Stimulated activated CD8-positive, alpha-beta memory T cell treated with anti-CD3 and anti-CD28 coated beads, Interleukin-4, amount 100 ng/mL, for 1 hour (primary cell): ENCODE measurements around the gene NRG3.

Experiments used
- DNase-seq, 2 donors: peaks; one replicate each; pipeline ENCODE4 v3.0.0-alpha.2; 2020; ENCODE audit warnings: low read depth in 2 of 2, low spot score in 1 of 2

The NRG3 gene

DNA sequence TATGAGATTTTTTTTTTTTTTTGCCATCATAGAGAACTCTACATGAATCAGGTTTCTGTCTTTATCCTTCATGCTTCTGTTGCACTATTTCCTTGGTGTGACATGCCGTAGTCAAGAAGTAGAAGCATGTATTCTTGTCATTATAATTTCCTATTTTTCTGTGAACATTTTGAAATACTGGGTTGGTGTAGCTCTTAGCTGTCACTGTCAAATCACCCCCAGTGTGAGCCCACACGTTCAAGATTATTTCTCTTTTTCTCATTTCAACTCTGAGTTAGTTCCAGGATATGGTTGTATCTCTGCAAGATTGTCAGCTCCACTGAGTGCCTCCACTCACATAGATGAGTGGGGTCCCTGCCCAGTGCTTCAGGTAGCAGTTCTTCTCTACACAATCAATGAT lies 209.5 kb downstream of the NRG3 start:
- no peak for DNase-seq

DNA sequence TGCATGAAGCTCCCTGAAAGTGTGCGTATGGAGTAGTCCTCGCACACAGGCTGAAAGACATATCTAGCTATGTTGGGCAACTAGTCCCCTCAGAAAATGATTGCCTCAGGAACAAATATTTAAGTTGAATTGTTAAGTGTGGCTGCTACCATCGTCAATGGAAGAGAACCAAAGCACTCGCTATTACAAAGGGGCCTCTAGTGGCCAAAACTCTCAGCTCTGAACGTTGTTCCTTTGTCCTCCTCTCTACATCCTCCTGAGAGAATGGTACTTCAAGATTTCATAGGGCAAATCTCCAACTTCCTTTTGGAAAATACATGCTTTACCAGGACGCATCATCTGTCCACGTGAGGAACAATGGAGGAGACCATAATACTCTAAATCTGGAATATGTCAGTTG lies 209.9 kb downstream of the NRG3 start:
- no peak for DNase-seq

DNA sequence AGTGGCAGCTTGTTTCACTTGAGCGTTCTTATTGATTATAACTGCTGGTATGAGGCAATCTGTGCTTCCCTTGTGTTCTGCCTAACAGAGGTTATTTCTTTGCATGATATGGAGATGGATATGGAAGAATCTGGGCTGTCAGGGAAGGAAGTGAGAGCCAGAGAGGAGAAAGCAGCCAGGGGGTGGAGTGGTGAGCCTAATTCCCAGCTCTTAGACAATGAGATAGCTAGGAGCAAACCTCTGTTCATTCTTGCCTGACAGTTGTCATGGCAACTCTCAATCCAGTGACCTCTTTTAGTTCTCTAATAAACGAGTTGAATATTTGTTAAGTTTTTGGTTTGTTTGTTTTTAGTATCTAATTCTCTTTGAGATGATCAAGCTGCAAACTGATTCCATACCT lies 214.3 kb downstream of the NRG3 start:
- no peak for DNase-seq

DNA sequence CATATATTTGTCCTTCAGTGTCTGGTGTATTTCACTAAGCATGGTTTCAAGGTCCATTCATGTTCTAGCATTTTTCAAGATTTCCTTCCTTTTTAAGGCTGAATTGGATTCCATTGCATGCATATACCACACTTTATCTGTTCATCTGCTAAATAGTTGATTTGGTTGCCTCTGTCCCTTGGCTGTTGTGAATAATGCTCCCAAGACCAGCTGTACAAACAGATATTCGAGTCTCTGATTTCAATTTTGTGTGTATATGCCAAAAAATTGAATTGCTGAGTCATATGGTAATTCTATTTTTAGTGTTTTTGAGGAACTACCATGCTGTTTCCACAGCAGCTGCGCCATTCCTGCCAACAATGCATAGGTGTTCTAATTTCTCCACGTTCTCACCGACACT lies 216.4 kb downstream of the NRG3 start:
- DNase-seq: no peak

DNA sequence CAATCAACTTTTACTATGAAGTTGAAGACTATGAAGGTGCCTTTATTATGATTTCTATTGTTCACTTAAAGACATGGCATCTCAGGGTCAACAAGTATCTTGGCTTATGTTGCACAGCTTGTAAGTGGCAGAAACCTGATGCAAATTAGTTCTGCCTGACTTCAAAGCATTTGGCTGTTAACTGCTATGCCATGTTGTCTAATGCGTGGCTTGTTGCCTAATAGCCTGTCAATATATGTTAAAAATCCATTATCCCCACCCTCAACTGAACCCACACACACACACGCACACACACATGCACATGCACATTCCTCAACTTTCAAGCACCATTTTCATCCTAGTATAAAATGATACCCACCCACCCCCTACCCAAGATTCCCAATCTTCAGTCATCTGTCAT lies 217.1 kb downstream of the NRG3 start:
- no peak for DNase-seq

DNA sequence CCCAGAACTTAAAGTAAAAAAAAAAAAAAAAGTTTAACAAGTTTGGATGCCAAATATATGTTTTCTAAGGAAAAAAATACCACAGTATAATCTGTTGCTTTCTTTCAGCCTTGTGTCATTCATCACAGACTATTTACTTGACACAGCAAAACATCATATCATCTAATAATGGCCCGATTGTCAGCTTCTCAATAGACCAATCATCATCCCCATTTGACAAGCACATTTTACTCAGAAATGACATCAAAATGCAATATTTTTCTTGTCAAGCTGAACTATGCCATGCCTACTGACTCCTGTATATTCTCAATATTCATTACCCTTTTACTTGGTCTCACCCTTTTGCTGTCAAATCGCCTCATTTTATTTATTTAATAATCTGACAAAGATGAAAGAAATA lies 249.7 kb downstream of the NRG3 start:
- DNase-seq: no peak

DNA sequence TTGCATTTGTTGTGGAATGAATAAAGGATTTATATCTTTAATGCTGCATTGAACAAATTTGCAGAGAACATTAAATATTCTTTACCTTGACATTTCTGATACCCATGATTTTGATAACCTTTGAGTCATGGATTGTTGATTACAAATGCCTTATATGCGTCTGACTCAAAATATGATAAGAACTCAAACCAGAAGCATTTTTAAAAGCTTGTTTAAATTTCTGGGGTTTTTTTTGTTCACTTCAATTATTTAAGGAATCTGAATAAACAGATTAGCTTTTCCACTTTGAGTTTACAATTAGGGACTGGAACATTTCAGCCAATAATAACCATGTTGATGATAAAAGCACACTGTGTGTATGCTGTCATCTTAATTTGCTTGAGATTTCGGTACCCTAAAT lies 253.5 kb downstream of the NRG3 start:
- DNase-seq: no peak

DNA sequence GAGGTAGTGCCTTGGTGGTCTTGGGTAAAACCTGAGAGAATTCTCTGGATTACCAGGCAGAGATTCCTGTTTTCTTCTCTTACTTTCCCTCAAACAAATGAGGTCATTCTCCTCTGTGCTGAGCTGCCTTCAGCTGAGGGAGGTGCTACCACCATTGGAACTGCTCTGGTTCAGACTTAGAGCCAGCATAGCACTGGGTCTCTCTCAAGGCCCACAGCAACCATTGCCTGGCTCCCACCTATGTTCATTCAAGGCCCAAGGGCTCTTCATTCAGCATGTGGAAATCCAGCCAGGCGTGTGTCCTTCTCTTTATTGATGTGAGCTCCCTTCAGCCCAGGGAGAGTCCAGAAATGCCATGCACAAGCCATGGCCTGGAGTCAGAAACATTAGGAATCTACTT lies 261.1 kb downstream of the NRG3 start:
- no peak for DNase-seq

DNA sequence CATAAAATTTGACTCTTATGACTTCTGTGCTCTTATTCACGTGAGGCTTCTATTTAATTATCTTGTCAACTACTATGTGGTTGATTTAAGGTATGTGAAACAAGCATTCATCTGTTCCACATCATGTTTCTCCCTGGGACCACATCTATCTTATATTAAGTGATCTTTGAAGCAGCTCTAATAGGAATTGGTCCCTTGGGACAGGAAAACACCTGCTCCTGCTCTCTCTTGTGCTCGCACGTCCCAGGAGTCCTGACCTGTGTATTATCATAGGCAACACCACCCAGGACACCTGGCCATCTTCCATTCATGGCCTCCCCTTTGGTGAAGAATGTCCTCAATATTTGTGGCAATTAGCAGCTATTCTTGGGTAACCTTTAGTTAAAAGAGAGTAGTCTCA lies 269.2 kb downstream of the NRG3 start:
- no peak for DNase-seq

DNA sequence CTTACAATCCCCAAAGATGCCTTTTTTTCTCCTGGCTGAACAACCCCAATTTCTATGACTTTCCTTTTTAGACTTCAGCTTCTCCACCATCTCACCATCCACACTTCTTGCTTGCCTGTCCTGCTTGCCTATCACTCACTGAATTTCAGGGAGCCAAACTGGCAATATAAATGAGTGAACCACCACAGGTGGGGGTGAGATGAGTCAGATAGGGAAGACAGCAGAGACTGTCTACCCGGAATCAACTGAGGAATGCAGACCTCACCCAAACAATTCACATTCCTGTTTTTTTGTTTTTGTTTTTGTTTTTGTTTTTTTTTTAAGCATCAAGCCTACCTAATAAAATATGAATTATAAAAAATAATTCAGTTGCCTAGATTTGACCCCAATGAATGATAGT lies 273.8 kb downstream of the NRG3 start:
- DNase-seq: no peak

DNA sequence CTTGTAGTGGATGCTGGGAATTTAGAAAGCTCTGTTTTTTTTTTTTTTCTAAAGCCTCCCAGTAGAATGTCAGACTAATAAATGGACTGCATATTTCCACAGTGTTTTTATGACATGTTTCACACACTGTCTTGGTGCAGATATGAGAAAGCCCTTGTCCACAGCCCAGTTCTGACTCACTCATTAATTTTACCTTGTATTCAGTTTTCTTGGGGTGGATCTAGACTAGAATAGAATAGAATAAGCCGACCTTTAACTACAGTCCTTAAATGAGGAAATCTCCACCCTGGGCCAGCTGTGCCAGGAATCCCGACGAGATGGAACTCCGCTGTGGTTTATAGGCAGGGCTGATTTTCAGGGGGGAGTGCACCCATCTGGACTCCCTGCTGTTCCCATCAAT lies 274.7 kb downstream of the NRG3 start:
- DNase-seq: no peak

DNA sequence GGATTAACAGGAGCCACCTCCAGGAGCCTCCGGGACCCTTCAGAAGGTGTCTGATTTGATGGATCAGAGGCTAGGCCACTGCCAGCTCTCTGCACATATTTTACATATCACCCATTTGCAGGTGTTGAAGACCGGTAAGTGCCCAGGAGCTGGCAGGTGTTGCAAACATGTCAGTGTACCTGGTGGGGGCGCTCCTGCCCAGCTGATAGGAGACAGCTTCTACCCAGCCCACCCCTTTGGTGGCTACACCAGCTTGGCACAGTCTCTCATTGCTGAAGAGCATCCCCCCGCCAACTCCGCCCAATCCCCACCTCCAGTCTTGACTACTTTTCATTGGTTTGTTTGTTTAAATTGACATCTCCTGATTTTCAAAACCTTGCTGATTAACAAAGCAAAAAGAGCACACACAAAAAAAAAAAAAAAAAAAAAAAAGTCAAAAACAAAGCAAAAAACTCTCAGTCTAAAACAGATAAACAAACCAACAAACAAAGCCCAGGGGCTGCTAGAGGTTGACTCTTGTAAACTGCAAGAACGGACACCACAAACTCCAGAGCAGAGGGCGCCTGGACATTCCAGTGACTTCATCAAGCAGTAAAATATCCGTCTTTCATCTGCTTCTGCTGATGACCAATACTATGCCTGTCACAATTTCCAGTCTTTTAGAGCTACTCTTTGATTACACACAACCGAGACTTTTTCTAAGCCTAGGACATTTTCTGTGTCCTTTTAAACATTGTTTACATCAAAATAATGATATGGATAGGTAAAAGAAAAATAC lies 275.3 kb downstream of the NRG3 start:
- DNase-seq: no peak

DNA sequence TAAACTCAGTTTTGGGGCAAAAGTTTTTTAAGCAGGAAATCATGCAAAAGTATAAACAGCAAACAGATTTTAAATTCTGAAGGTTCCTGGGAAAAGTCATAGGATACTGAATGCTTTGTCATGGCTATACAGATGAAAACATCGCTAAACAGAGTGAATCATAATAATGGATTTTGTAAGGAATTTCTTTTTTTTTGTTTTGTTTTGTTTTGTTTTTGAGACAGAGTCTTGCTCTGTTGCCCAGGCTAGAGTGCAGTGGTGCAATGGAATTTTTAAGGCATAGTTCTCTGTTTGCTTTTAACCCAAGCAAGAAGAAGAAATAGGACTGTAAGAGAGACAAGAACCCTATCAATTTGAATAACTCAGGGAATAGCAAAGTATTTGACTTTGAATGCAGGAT lies 285.3 kb downstream of the NRG3 start:
- DNase-seq: no peak

DNA sequence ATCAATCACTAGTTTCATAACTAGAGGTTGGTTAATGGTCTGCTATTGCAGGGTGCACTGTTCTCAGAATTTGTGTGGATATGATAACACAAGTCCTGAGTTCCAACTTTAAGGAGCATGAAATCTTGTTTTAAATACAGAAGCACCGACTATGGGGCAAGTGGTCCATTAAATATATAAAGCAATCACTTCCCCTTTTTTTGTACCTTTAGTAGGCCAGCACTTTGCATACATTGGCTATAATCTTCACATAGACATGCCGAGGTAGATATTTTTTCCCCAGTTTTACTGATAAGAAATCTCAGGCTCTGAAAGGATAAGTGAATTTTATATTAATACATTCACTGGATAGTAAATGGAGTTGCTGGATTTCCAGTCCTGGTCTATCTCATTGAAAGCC lies 286.3 kb downstream of the NRG3 start:
- DNase-seq: no peak

DNA sequence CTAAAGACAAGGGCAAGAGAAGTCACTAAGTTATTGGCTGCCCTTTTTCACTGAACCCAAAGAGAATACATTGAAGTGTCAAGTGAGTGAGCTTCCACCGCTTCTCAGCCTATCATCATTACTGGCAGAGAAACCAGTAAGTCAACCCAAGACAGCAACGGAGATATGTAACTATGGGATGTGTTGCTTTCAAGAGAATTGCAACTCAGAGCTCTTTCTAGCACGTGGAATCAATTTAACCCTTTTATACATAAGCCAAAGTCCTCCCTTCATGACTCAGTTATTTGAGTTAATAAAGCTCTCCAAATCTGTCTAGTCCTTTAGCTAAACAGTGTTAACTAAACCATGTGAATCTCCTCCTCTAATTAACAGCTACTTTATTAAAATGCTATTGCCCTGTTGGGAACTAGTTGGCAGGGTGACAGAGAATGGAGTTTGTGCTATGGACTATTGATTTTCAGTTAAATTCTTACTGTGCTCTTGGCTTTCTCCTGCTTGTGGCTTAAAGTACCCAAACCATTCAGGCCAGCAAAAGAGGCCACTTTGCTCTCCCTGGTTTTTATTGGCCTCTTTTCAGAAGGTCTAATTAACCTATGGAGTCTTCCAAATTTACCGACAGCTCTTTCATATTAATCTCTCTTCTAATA lies 287.7 kb downstream of the NRG3 start:
- no peak for DNase-seq

DNA sequence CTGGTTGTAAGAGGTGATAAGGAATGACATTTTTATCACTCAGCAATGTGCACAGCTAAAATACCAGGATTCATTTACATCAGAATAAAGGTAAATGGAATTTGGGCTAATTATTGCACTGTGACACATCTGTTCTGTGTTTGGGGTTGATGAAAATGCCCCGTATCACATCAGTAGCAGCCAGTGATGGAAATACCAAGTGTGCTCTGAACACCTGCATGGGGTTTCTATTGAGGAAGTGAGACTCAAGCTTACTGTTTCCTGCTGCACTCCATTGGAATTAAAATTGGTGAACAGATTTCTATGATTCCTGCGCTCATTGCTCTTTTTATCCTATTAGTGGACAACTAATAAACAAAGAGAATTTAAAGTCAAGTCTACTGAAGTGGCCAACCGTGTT lies 296.9 kb downstream of the NRG3 start:
- no peak for DNase-seq

DNA sequence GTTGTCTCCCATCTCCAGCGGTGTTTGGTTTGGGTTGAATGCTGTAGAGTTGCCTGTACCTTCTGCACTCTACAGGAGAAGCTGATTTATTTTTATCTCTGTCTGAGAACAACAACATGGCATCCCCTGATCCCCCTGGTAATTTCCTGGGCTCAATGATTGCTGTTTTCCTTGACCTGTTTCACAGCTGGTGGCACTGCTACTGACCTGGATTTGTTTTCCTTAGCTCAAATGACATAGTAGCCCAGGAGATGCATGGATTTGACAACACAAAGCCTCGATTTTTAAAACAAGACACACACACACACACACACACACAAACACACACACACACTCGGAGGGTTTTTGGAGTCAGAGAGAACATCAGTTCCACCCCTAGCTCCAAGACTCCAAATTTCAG lies 301.6 kb downstream of the NRG3 start:
- no peak for DNase-seq

DNA sequence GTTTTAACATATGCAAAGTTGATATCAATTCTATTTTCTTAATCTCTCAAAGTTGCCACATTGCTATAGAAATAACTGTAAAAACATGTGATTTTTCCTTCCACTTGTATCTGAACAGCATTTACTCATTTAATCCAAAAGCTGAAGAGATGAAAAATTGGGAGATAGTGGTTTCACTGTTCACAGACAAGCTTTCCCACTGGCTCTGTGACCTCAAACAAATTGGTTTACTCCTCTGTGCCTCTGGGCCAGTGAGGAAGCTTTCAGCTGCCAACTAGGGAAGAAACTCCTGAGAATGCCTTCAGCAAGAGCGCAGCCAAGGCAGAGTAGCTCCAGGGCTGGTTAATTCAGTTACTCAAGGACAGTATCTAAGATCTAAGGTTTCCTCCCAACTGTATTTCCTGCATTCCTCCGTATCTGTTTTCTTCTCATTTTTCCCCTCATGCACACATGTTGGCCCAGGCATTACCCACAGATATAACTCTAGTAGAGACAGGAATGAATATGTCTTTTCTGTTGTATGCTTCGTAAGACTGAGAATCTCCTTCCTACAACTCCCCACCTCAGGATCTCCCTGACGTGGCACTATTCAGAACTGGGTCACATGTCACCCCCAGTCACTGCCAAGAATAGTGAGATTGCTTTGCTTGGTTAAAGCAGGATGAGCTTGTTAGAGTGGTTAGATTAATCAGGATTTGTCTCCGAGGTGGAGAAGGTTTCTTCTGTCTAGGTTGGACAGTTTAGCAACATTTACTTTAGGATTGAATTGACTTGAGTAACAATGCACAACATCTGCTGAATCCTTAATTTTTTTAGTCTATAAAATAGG lies 315.7 kb downstream of the NRG3 start:
- no peak for DNase-seq

DNA sequence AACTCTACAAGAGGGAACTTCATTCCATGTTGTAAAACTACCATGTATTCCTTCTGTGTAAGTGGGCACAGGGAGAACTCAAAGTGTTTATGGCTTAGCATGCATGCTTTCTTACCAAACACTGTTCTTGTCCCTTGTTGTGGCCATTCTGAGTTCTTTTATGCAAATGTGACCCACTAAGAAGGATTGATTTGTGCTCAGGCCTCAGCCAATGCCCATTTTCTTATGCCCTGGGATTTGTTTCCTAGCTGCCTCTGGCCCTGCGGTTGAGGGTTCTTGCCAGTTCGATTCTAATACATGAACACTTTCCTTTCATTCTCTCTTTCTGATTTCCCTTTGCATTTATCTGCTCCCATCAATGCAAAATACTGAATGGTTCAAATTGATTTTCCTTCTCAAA lies 316.7 kb downstream of the NRG3 start:
- DNase-seq: no peak

DNA sequence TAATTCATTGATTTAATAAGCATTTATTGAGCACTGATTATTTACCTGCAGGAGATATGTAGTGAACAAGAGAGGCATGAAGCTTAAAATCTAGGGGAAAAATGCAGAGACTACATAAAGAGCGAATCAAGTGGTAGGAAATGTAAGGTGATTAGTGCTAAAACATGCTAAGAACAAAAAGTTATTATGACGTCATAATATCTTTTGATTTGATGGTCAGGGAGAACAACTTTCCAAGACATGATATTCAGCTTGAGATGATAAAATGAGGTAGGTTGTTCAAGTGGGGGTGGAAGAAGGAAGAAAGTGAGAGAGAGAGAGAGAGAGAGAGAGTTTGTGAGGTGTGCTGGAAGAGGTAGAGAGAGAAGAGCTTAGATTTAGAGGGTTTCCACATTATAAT lies 317.7 kb downstream of the NRG3 start:
- no peak for DNase-seq

DNA sequence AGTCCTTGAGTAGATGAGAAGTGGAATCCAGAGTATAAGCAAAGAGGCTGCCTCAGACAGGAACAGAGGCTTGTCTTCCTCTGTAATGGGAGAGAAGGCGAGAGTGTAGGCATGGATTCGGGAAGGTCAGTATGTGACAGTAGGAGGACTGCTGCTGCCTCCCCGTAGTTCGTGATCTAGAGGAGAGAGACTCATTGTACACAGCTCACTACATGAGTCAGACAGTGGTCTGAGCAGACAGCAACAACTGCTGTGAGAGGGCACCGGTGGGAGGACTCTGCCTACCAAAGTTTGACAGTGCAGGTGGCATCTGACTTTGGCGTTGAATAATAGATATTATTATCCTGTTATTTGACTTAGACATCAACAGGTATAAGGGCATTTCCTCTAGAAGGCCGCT lies 319.4 kb downstream of the NRG3 start:
- DNase-seq: no peak

DNA sequence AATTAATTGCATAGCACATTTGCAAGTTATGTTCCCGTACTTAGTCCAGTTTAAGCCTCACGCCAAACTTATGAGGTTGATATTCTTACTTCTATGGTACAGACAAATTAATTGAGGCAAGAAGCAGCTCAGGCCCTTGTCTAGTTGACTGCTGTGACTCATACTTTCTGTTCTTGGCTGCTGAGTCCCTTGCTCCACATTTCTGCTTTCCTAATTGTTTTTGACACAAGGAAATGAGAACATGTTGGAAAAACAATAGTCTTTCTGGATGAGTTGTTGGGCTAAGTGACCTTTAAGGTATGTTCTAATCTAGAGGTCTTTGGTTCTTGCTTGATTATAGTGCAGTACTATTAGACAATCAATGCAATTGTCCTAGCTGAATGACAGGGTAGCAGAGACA lies 331.8 kb downstream of the NRG3 start:
- DNase-seq: no peak
